Urothelium cell line (cell line): ENCODE results near the gene FDXACB1.
"Not testable (repeated sequence)": the region's sequence is repeated elsewhere in the genome, so short reads cannot be mapped to it uniquely, and the experiment has no call there.

Experiments
- DNase-seq: peaks from one replicate; pipeline ENCODE4 v3.0.0; 2011; ENCODE audit warnings: low spot score, mixed read lengths
- FAIRE-seq: peaks from 2 replicates; lab custom pipeline; 2011; peaks lifted over from hg19 to GRCh38; lab: Jason Lieb, UNC

FDXACB1 gene

DNA sequence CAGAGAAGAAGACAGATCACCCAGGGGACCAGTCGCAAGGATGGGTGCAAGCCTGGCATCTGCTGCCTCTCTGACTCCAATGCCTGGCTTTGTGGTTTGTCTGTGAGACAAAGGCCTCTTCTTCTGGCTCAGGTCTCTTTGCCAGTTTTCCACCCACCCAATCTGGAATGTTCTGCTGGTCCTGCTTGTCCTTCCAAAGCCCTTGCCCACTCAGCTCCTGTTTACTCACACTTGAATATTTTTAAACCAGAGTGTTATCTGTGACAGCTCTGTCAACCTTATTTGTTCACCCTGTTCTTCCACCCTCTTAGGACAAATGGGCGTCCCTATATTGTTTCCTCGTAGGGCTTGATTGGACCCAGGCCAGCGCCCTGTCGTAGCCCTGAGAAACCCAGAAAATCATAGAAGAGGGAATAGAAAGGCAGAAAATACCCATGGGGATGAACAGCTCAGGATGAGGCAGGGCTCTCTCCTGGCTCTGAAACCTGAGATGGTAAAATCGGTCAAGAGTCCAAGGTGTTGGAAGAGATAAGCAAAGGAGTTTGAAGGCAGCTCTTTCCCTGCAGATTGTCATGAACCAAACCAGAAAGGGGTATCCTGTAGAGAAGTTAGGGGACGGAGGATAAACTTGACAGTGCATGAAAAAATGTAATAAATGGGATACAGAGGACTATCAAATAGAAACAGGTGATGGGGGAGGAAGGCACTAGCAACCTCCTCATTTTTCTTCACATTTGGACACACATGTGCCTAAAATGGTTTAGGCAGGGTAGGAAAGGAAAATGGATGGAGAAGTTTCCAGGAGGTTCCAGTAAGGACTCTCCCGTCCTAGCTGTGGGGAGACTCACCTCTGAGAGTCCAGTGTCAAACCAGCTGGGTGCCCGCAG is 32.0 kb upstream of the FDXACB1 start:
- DNase-seq (peak; percentile 55), FAIRE-seq (no peak)

DNA sequence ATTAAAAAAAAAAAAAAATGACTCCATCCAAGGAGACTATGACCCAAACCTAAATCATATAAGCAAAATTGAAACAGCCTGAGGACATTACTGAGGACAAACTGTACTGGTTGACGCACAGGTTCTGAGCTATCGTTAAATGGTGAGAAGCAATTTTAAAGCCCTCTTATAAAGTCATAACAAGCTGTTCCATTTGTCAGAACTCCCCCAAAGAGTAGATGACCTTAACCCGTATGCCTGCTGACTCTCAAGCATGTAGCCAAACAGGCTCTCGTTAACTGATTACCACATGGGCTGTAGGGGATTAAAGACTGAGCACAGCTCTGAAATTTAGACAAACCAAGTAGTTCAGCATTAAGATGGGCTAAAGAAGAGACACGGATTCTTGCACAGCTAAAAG is 30.4 kb upstream of the FDXACB1 start:
- no peak for DNase-seq
- no peak for FAIRE-seq

DNA sequence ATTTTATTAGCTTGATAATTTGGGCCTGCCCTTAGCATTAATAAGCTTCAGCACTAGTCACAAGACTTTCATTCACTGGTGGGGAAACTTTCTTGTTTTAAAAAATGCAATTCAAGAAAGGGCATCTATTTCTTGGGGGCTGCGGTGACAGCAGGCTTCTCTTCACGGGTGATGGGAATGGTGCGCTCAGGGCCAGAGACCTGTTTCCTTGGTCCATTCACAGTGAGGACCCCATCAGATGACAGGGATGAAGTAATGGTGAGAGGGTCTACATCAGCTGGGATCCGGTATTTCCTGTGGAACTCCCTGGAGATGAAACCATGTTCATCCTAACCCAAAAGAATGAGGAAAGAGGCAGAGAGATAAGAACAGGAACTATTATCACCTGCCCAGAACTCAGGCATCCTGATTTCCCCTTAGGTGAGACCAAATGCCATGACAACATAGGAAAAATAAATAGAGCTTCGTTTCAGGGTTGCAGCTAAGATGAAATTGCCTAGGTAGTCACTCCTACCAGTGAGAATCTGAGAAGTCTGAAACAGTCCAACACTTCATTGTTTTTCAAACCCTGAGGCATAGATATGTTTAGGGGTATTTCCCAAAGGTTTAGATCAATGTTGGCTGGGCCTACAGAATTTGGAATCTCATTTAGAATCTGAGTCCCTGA is 29.8 kb upstream of the FDXACB1 start:
- no peak for FAIRE-seq
- no peak for DNase-seq

DNA sequence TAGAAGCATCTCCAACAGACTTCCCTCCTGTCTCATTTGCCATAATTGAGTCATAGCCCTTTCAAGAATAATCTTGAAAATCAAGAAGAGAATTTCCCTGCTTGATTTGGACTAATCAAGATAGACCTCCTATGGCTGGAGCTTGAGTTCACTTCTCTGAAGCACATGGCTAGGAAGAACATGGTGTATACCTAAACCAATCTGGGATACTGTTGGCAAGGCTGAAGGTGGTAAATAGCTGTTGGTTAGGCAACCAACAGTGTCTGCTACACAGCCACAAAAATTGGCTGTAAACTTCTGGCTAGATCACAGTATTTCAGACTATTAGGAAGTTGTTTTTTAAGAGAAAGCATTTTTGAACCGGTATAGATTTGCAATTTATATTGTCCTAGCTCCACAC is 27.7 kb upstream of the FDXACB1 start:
- FAIRE-seq (no peak), DNase-seq (no peak)

DNA sequence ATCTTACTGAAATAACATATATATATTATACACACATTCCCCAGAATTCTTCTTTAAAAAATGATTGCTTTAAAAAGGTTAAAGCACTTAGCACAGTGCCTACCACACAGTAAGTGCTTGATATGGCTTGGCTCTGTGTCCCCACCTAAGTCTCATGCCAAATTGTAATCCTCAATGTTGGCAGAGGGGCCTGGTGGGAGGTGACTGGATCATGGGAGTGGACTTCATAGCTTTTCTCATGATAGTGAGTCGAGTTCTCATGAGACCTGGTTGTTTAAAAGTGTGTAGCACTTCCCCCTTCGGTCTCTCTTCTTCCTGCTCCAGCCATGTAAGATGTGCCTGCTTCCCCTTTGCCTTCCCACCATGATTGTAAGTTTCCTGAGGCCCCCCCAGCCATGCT is 26.4 kb upstream of the FDXACB1 start:
- FAIRE-seq: no peak

DNA sequence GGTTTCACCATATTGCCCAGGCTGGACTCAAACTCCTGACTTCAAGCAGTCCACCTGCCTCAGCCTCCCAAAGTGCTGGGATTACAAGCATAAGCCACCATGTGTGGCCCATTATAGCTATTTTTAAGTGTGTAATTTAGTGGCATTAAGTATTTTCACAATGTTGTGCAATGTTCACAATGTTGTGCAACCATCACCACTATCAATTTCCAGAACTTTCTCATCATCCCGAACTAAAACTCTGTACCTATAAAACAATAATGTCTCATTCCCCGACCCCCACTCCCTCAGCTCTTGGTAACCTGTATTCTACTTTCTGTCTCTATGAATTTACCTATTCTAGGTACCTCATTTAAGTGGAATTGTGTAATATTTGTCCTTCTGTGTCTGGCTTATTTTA is 7.9 kb upstream of the FDXACB1 start:
- DNase-seq (no peak), FAIRE-seq (peak; percentile 80)

More for the DNA sequence above, 26.4 kb upstream of the FDXACB1 start:
- no peak for DNase-seq

GRCh38 chr11:111886032-111886431 is 7.1 kb upstream of the FDXACB1 start:
- DNase-seq (no peak), FAIRE-seq (no peak)

DNA sequence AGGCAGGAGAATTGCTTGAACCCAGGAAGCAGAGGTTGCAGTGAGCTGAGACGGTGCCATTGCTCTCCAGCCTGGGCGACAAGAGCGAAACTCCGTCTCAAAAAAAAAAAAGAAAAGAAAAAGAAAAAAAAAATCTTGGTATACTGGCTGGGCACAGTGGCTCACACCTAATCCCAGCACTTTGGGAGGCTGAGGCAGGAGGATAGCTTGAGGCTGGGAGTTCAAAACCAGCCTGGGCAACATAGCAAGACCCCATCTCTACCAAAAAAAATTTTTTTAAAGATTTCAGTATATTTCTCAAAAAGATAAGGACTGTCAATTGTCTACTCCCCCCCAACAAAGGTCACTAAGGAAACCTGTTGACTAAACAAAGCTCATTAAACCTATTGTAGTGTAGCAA is 6.1 kb upstream of the FDXACB1 start:
- DNase-seq, FAIRE-seq: not testable (repeated sequence)

DNA sequence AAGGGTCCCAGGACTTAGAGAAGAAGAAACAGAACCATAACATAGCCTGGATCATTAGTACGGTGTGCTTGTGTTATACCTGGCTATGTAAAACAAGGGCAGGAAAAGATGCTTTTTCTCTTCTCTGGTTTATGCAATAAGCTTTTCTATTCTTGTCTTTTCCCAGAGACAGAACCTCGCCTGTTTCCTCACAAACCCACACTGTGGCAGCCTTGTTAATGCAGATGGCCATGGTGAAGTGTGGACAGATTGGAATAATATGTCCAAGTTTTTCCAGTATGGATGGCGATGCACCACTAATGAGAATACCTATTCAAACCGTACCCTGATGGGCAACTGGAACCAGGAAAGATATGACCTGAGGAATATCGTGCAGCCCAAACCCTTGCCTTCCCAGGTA is 3.2 kb upstream of the FDXACB1 start:
- no peak for FAIRE-seq

DNA sequence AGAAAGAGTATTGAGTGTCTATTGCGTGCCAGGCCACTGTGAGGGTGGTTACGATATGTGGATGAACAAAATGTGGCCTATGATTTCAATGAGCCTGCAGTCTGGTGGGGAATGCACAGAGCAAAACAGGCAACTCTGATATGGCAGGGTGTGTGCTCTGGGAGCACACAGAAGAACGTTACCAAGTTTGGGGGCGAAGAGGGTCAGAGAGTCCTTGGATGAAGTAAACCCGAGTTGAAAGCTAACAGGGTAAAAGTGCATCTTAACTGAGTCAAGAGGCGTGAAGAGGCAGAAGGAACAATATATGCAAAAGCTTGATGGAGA is 634 bp upstream of the FDXACB1 start:
- DNase-seq: no peak
- FAIRE-seq: no peak

More for the DNA sequence above, 3.2 kb upstream of the FDXACB1 start:
- no peak for DNase-seq

GRCh38 chr11:111878385-111878848 is 548 bp downstream of the FDXACB1 start:
- FAIRE-seq: no peak
- DNase-seq: no peak

- peak; percentile 35 for FAIRE-seq
- DNase-seq: no peak
Observed at GRCh38 chr11:111871693-111872161, 7.2 kb downstream of the FDXACB1 start.

- FAIRE-seq: peak; percentile 81
Observed at GRCh38 chr11:111870886-111871692, 7.9 kb downstream of the FDXACB1 start, which contains the start of gene ALG9. Gene ALG9, minus strand, starts transcription at chr11:111871581. Its CDS starts 99 bp downstream, at chr11:111871482.

GRCh38 chr11:111870522-111870885 is 8.5 kb downstream of the FDXACB1 start:
- FAIRE-seq (no peak), DNase-seq (no peak)

More at GRCh38 chr11:111870886-111871692, 7.9 kb downstream of the FDXACB1 start, which contains the start of gene ALG9:
- DNase-seq: peak; percentile 89

GRCh38 chr11:111870113-111870512 is 8.9 kb downstream of the FDXACB1 start:
- no peak for DNase-seq
- no peak for FAIRE-seq

GRCh38 chr11:111860257-111860656 is 18.7 kb downstream of the FDXACB1 start:
- no peak for FAIRE-seq

DNA sequence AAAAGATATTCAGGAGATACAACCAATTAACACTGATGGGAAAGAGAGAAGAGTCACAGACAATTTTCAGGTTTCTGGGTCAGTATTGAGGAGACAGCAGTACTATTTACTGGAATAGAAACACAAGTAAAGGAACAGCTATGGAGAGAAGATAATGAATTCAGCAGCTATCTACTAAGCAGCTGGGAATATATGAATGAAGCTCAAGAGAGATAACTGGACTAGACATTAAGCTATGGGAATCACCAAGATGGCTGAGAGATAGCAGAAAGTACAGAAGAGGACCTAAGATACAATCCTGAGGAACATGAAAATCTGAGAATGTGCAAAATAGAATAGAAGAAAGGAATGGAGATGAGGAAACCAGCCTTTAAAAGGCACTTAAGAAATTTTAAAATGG is 23.5 kb downstream of the FDXACB1 start:
- DNase-seq (no peak), FAIRE-seq (no peak)

More at GRCh38 chr11:111860257-111860656, 18.7 kb downstream of the FDXACB1 start:
- DNase-seq: no peak

- no peak for FAIRE-seq
Observed at GRCh38 chr11:111852103-111852502, 26.9 kb downstream of the FDXACB1 start.

GRCh38 chr11:111851636-111852035 is 27.3 kb downstream of the FDXACB1 start:
- DNase-seq: no peak
- no peak for FAIRE-seq

More at GRCh38 chr11:111852103-111852502, 26.9 kb downstream of the FDXACB1 start:
- no peak for DNase-seq

- no peak for DNase-seq
- no peak for FAIRE-seq
Observed at GRCh38 chr11:111851067-111851466, 27.9 kb downstream of the FDXACB1 start.

- FAIRE-seq: no peak
- DNase-seq: no peak
Observed at GRCh38 chr11:111849631-111850030, 29.3 kb downstream of the FDXACB1 start.
